Right lobe of liver (tissue), 4 donors: ENCODE data around the gene NIPAL3.

Experiments used
- POLR2A ChIP-seq: fragments of 450-650 bp; IDR thresholded peaks from one replicate; pipeline ENCODE4 v1.6.1; 2017; ENCODE audit warnings: antibody characterized with exemption, mild to moderate bottlenecking
- TF ChIP-seq, protein P1 (sequence below), 4 donors: fragments of 200-600 bp in 3 of 4; fragments of 450-650 bp in 1 of 4; IDR thresholded peaks; one replicate each; pipeline versions ENCODE4 v1.5.1 to v1.8.0; 2016 to 2022; ENCODE audit warnings: antibody characterized with exemption in 4 of 4, mild to moderate bottlenecking in 2 of 4
- donor health status: DM: no; HTN: no; CAD: no.
- donor health status: DM: no; HTN: no; CAD: no.
- donor health status: DM: no; HTN: yes; CAD: no.

DNA sequence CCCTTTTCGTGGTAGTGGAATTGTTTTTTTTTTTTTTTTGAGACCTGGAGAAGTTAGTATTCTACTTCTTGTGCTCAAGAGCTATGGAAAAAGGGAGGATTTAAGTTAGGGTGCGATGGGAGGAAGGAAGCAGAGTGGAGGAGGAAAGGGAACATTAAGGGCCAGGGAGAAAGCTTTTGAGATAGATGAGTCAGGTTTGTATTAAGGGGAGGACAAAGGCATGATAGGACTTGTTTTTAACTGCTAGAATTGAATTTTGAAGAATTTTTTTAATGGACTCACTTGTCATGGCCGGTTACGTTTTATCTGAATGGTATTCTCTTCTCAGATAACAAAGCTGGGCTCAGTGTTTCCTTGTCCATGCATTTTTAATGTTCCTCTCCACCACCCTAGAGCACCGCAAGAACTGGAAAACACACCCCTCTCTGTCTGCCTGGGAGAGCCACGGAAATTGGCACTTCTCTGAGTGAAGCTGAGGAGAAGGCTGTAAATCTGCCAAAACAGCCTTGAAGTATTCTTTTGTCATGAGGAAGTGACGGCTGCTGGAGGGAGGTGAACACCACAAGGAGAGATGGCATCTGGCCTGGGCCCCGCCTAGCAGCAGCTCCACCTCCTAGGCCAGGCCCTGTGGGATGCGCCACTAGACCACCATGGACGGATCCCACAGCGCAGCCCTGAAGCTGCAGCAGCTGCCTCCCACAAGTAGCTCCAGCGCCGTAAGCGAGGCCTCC is 3.5 kb downstream of the NIPAL3 start:
- TF ChIP-seq, protein P1, sequence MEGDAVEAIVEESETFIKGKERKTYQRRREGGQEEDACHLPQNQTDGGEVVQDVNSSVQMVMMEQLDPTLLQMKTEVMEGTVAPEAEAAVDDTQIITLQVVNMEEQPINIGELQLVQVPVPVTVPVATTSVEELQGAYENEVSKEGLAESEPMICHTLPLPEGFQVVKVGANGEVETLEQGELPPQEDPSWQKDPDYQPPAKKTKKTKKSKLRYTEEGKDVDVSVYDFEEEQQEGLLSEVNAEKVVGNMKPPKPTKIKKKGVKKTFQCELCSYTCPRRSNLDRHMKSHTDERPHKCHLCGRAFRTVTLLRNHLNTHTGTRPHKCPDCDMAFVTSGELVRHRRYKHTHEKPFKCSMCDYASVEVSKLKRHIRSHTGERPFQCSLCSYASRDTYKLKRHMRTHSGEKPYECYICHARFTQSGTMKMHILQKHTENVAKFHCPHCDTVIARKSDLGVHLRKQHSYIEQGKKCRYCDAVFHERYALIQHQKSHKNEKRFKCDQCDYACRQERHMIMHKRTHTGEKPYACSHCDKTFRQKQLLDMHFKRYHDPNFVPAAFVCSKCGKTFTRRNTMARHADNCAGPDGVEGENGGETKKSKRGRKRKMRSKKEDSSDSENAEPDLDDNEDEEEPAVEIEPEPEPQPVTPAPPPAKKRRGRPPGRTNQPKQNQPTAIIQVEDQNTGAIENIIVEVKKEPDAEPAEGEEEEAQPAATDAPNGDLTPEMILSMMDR (IDR thresholded peaks at IDR 0.05), result no peak
- TF ChIP-seq POLR2A, result no peak
